Smooth muscle cell (in vitro differentiated cells): ENCODE data around the gene RFX2. TPM values are rescaled to one million over a fixed set of nuclear protein-coding genes. Genes with fewer than 3 reads are reported as not detected.

Experiments
- DNase-seq: peaks from one replicate; lab custom pipeline; 2025; ENCODE audit not compliant: unreplicated experiment; lab: John Stamatoyannopoulos, UW
- H2AFZ ChIP-seq: fragments of 200-600 bp; sonication (generic); 2 replicates; pipeline ENCODE4 v1.6.0; 2016; ENCODE audit warnings: antibody characterized with exemption, low read depth, mild to moderate bottlenecking
- H3F3A ChIP-seq: fragments of 200-600 bp; sonication (generic); 2 replicates; pipeline ENCODE4 v1.6.0; 2017; ENCODE audit warnings: antibody characterized with exemption, low read depth
- H3K27ac ChIP-seq: fragments of 200-600 bp; sonication (generic); 2 replicates; pipeline ENCODE4 v1.5.1; 2016; ENCODE audit warnings: low read depth, mild to moderate bottlenecking
- H3K27me3 ChIP-seq: fragments of 200-600 bp; sonication (generic); 2 replicates; pipeline ENCODE4 v1.6.1; 2016; ENCODE audit warnings: low read depth, mild to moderate bottlenecking
- H3K36me3 ChIP-seq: fragments of 200-600 bp; sonication (generic); 2 replicates; pipeline ENCODE4 v1.5.1; 2016; ENCODE audit warnings: low read depth
- H3K4me1 ChIP-seq: fragments of 200-600 bp; sonication (generic); 2 replicates; pipeline ENCODE4 v1.5.1; 2016; ENCODE audit warnings: low read depth
- H3K4me2 ChIP-seq: fragments of 200-600 bp; sonication (generic); 2 replicates; pipeline ENCODE4 v1.6.0; 2016; ENCODE audit warnings: mild to moderate bottlenecking
- H3K4me3 ChIP-seq: fragments of 200-600 bp; sonication (generic); 2 replicates; pipeline ENCODE4 v1.5.1; 2016; ENCODE audit warnings: mild to moderate bottlenecking
- H3K79me2 ChIP-seq: fragments of 200-600 bp; sonication (generic); 2 replicates; pipeline ENCODE4 v1.6.0; 2016; ENCODE audit warnings: low read depth, mild to moderate bottlenecking
- H3K9ac ChIP-seq: fragments of 200-600 bp; sonication (generic); 2 replicates; pipeline ENCODE4 v1.6.0; 2016; ENCODE audit warnings: low read depth
- H3K9me3 ChIP-seq: fragments of 200-600 bp; sonication (generic); replicated peaks from 2 replicates; pipeline ENCODE4 v1.5.1; 2016; ENCODE audit warnings: low read depth
- H4K20me1 ChIP-seq: fragments of 200-600 bp; sonication (generic); 2 replicates; pipeline ENCODE4 v1.6.0; 2016; ENCODE audit warnings: low read depth
- WGBS: methylation state at CpG from one replicate; pipeline ENCODE4 v1.1.7; 2016; ENCODE audit warnings: low lambda C conversion rate; 5-methylcytosine and 5-hydroxymethylcytosine counted together
- polyA plus RNA-seq: library from polyadenylated mRNA; unstranded; fragments of >200 nt; fragmentation: Nextera tagmentation; extraction: Ambion mirVana; gene quantifications from 2 replicates; pipeline ENCODE4 v1.2.1, GENCODE V29; 2016
- total RNA-seq: library from RNA; depleted of rRNA; stranded (reverse); fragments of >200 nt; gene quantifications from 2 replicates; pipeline ENCODE4 v1.2.3, GENCODE V29; 2014
- TF ChIP-seq, protein P1 (sequence below): fragments of 200-600 bp; sonication (generic); IDR thresholded peaks from 2 replicates; pipeline ENCODE4 v1.5.1; 2017; ENCODE audit warnings: borderline replicate concordance, mild to moderate bottlenecking, antibody characterized with exemption; ENCODE audit not compliant: insufficient read depth, poor library complexity, severe bottlenecking

RFX2 gene
- total and polyA plus RNA-seq, 2 experiments from 2014 or later: 4.7 to 7.5 TPM

DNA sequence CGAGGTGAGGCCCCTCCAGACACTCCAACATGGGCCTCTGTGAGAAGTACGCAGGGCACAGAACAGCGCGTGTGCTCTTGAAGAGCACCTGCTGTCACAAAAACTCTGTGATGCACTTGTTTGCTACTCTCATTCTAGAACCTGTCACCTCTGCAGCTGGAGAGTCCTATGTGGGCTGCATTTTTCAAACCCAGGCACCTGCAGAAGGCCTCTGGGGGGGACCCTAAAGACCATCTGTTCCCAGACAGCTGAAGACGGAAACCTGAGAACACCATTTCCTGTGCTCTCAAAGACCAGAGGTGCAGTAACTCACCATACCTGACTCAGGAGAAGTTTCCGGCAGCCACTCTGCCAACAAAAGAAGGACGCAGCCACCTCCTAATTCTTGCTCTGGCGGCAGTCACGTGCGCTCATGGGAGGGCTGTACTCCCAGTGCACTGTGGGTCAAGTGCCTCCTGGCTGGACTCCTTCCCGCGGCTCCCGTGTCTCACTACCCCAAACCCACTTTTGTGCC is 160.5 kb downstream of the RFX2 start:
- Histone ChIP-seq H3K79me2 (peaks cover 81% of the 10 kb centered on the region), H4K20me1 (peaks cover 100% of the 10 kb centered on the region), H3K27ac (no peak overlapping the region), H3K4me1 (peaks cover 74% of the 10 kb centered on the region), H3K36me3 (no peaks in the 10 kb centered on the region), H2AFZ (no peak overlapping the region), H3K4me2 (no peak overlapping the region), H3F3A (peaks cover 20% of the 10 kb centered on the region), H3K27me3 (no peaks in the 10 kb centered on the region), H3K9me3 (no peaks in the 10 kb centered on the region), H3K9ac (no peak overlapping the region), H3K4me3 (no peak overlapping the region)
- no peak for DNase-seq
- TF ChIP-seq, protein P1, sequence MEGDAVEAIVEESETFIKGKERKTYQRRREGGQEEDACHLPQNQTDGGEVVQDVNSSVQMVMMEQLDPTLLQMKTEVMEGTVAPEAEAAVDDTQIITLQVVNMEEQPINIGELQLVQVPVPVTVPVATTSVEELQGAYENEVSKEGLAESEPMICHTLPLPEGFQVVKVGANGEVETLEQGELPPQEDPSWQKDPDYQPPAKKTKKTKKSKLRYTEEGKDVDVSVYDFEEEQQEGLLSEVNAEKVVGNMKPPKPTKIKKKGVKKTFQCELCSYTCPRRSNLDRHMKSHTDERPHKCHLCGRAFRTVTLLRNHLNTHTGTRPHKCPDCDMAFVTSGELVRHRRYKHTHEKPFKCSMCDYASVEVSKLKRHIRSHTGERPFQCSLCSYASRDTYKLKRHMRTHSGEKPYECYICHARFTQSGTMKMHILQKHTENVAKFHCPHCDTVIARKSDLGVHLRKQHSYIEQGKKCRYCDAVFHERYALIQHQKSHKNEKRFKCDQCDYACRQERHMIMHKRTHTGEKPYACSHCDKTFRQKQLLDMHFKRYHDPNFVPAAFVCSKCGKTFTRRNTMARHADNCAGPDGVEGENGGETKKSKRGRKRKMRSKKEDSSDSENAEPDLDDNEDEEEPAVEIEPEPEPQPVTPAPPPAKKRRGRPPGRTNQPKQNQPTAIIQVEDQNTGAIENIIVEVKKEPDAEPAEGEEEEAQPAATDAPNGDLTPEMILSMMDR: no peak
- whole genome bisulfite sequencing: 93% methylated on average over 13 of the region's 13 CpGs

- H3K9me3 ChIP-seq: no peaks in the 10 kb centered on the region
- peaks cover 65% of the 10 kb centered on the region for H3K4me1 ChIP-seq
- H3K9ac ChIP-seq: no peak overlapping the region
- H3K27me3 ChIP-seq: no peaks in the 10 kb centered on the region
- H3K4me2 ChIP-seq: peak overlapping the region; percentile 65
- DNase-seq: no peak
- TF ChIP-seq, protein P1: no peak
- H3K4me3 ChIP-seq: no peak overlapping the region
- peak overlapping the region; percentile 32 for H3K27ac ChIP-seq
- no peak overlapping the region for H2AFZ ChIP-seq
- peaks cover 73% of the 10 kb centered on the region for H3K79me2 ChIP-seq
- no peaks in the 10 kb centered on the region for H3K36me3 ChIP-seq
- H3F3A ChIP-seq: peaks cover 13% of the 10 kb centered on the region
- peaks cover 100% of the 10 kb centered on the region for H4K20me1 ChIP-seq
- WGBS: 55% methylated on average over 13 of the region's 13 CpGs
Observed at GRCh38 chr19:5948752-5949564, 161.3 kb downstream of the RFX2 start.

DNA sequence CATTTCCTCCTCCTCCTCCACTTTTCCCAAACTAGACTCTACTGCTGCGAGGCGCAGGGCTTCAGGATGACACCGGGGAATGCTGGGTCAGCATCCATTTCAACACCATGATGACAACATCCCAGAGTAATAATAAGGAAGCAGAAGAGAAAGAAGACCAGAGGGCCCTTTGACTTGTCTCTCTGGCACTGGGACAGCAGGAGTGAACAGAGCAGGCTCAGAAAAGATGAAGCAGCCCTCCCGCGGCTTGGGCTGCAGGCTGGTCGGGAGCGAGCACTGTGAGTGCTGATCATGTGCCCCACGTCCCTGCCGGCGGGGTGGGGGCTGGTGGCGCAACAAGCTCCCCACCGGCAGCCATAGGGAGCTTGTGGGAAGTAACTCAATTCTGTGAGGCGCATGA is 162.9 kb downstream of the RFX2 start:
- peak overlapping the region; percentile 3 for H3K9ac ChIP-seq
- 49% methylated on average over 13 of the region's 13 CpGs for WGBS
- H3K27ac ChIP-seq: peak overlapping the region; percentile 32
- no peak for DNase-seq
- H3F3A ChIP-seq: peaks cover 24% of the 10 kb centered on the region
- H3K4me1 ChIP-seq: peaks cover 58% of the 10 kb centered on the region
- no peaks in the 10 kb centered on the region for H3K36me3 ChIP-seq
- no peak overlapping the region for H2AFZ ChIP-seq
- peaks cover 100% of the 10 kb centered on the region for H4K20me1 ChIP-seq
- H3K4me2 ChIP-seq: peak overlapping the region; percentile 65
- H3K9me3 ChIP-seq: no peaks in the 10 kb centered on the region
- H3K27me3 ChIP-seq: no peaks in the 10 kb centered on the region
- no peak overlapping the region for H3K4me3 ChIP-seq
- peaks cover 59% of the 10 kb centered on the region for H3K79me2 ChIP-seq
- TF ChIP-seq, protein P1: no peak
